GM12875 (cell line): ENCODE data around the gene TCOF1.
"Not testable (repeated sequence)": the region's sequence is repeated elsewhere in the genome, so short reads cannot be mapped to it uniquely, and the experiment has no call there.

Source experiments
- H3K4me3 ChIP-seq: one replicate; pipeline ENCODE4 v1.5.1; 2011; ENCODE audit warnings: low read depth, low read length, control low read depth
- TF ChIP-seq, protein P1 (sequence below): IDR thresholded peaks from 2 replicates; pipeline ENCODE4 v1.5.1; 2011; ENCODE audit warnings: low read depth, mild to moderate bottlenecking, control low read depth, inconsistent platforms, low read length, moderate library complexity, borderline replicate concordance; ENCODE audit not compliant: insufficient read depth

TCOF1 gene

DNA sequence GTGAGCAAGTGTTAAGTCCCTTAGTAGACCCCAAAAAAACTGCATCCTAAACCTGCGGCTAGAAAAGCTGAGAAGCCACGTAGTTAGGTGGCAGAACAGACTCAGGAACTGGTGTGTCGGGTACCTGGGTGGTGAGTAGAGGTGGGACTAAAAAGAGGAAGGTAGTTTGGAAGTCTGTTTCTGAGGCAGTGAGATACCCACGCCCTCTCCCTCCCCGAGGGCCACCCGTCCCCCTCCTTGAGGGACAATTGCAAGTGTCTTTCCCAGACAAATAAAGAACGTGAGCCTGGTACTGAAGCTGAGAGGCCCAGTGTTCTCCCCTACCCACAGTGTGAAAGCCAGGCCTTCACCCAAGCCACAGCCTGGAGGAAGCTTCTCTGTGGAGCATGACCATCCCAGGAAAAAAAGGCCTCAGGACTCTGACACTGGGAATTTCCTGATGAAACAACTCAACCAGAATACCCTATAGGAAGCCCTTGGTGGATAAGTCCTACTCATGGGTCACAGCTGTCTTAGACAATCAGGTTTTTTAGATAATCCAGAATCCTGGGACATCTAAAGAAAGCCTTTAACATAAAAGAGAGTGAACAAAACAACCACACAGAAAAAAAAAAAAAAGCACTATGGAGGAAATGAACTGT, 62.3 kb downstream of the TCOF1 start:
- TF ChIP-seq, protein P1, sequence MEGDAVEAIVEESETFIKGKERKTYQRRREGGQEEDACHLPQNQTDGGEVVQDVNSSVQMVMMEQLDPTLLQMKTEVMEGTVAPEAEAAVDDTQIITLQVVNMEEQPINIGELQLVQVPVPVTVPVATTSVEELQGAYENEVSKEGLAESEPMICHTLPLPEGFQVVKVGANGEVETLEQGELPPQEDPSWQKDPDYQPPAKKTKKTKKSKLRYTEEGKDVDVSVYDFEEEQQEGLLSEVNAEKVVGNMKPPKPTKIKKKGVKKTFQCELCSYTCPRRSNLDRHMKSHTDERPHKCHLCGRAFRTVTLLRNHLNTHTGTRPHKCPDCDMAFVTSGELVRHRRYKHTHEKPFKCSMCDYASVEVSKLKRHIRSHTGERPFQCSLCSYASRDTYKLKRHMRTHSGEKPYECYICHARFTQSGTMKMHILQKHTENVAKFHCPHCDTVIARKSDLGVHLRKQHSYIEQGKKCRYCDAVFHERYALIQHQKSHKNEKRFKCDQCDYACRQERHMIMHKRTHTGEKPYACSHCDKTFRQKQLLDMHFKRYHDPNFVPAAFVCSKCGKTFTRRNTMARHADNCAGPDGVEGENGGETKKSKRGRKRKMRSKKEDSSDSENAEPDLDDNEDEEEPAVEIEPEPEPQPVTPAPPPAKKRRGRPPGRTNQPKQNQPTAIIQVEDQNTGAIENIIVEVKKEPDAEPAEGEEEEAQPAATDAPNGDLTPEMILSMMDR, result no peak
- no peak overlapping the region for H3K4me3 ChIP-seq

DNA sequence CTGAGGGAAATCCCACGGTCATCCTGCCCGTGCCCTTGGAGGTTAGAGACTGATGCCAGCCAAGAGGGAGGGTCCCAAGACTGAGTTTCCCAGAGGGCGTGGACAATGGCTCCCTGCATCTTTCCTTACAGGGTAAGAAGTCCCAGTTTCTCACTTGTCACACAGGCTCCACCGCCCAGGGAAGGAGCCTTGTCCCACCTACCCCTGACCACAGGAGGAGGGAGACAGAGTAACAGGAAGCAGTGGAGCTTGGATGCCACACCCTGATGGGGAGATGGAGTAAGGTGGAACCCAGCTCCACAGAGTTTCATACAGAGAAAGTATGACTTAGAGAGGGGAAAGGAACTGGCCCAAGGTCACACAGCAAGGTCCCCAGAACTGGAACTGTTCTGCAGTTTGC, 64.6 kb downstream of the TCOF1 start:
- TF ChIP-seq, protein P1, result no peak
- no peak overlapping the region for H3K4me3 ChIP-seq

DNA sequence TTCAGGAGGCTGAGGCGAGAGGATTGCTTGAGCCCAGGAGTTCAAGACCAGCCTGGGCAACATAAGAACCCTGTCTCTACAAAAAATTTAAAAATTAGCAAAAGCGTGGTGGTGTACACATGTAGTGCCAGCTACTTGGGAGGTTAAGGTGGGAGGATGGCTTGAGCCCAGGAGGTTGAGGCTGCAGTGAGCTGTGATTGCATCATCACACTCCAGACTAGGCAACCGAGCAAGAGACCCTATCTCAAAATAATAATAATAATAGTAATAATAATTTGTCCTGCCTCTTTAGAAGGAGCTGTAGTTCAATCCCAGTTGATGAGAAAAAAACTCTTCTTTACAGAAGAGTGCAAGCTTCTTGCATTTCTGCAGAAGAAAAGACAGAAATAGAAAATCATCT, 65.3 kb downstream of the TCOF1 start:
- TF ChIP-seq, protein P1, result no peak
- H3K4me3 ChIP-seq, result no peak overlapping the region

DNA sequence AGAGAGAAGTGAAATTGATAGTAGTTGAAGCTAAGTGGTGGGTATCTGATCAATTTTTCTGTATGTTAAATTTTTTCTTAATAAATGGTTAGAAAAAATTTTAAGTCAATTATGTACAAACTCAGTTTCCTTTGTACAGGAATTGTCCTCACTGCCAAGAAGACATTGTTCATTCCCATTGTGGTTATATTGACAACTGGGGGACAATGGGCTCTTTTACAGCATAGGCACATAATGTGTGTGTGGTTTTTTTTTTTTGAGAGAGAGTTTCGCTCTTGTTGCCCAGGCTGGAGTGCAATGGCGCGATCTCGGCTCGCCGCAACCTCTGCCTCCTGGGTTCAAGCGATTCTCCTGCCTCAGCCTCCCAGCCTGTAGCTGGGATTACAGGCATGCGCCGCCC, 68.7 kb downstream of the TCOF1 start:
- H3K4me3 ChIP-seq, result not testable (repeated sequence)

DNA sequence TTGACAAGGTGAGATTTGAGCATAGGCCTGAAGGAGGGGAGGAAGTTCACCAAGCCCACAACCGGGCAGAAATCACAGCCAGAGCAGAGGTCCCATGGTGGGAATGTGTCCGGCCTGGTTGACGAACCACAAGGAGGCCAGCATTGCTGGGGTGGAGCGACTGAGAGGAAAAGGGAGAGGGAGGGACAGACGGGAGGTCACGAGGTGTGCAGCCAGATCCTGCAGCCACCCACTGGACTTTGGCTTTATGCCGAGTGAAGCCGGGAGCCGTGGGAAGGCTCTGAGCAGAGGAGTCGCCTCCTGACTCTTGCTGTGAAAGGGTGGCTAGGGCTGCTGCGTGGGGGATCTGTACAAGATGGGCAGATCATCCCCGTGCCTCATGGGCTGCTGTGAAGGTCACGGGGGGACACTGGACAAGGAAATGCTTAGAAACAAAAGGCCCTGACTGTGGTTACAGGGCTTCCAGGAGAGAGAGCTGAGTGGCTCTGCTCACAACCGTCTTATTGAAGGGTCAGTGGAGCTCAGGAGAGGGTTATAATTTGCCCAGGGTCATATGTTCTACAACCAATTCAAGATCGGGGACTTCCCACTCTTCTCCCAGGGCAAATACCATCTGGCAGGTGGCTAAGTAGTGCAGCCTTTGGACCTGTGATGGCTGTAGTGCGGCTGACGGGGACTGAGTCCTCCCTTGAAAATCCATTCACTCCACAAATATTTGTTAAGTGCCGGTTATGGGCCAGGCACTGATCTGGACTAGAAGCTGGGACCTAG, 70.8 kb downstream of the TCOF1 start:
- TF ChIP-seq, protein P1, result no peak

DNA sequence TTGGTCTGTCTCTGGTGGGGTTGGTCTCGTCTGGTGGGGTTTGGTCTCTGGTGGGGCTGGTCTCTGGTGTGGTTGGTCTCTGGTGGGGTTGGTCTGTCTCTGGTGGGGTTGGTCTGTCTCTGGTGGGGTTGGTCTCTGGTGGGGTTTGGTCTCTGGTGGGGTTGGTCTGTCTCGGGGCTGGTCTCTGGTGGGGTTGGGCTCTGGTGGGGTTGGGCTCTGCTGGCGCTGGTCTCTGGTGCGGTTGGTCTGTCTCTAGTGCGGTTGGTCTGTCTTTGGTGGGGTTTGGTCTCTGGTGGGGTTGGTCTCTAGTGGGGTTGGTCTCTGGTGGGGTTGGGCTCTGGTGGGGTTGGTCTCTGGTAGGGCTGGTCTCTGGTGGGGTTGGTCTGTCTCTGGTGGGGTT, 71.5 kb downstream of the TCOF1 start:
- TF ChIP-seq, protein P1, result no peak
- H3K4me3 ChIP-seq, result no peak overlapping the region

More for the DNA sequence above, 70.8 kb downstream of the TCOF1 start:
- no peak overlapping the region for H3K4me3 ChIP-seq

DNA sequence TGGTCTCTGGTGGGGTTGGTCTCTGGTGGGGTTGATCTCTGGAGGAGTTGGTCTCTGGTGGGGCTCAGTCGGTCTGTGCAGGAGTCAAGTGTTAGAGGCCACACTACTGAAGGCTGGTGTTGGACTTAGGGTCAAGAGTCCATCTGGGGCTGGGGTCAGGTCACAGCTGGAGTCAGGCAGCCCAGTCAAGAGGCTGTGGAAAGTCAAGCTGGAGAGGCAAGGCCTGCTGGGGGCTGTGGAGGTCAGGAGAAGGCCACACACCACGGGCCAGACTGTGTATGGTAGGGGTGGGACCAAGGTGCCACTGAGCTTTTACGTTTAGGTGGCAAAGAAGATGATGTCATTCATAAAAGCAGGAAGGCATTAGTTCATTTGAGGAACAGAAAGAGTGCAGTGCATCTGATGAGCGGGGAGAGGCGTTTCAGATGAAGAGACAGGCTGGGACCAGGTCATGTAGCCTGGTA, 71.9 kb downstream of the TCOF1 start:
- TF ChIP-seq, protein P1, result no peak
- no peak overlapping the region for H3K4me3 ChIP-seq
